Measurements from ENCODE around the gene UNC80.
"Not testable (repeated sequence)": the region's sequence is repeated elsewhere in the genome, so short reads cannot be mapped to it uniquely, and the experiment has no call there.

Gene UNC80

DNA sequence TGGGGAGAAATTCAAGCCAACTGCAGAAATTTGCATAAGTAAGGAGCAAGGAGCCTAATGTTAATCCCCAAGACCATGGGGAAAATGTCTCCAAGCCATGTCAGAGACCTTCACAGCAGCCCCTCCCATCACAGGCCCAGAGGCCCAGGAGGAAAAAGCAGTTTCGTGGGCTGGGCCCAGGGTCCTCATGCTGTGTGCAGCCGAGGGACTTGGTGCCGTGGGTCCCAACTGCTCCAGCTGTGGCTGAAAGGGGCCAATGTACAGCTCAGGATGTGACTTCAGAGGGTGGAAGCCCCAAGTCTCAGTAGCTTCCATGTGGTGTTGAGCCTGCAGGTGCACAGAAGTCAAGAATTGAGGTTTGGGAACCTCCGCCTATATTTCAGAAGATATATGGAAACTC, 23.8 kb downstream of the UNC80 start:
- not testable (repeated sequence) for FAIRE-seq; DNase-seq (ENCODE audit: insufficient read length, low spot score)

DNA sequence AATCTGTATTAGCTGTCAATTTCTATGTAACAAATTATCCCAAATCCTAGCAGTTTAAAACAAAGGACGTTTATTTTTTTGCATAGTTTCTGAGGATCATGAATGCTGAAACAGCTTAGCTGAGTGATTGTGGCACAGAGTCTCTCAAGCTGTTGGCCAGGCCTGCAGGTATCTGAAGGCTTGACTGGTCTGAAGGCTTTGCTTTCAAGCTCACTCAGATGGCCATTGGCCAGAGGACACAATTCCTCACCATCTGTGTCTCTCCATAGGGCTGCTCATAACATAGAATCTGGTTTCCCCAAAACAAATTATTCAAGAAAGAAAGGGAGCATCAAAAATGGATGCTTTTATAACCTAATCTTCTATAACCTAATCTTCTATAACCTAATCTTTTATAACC, 33.7 kb downstream of the UNC80 start:
- FAIRE-seq (no peak), DNase-seq (ENCODE audit: insufficient read length, low spot score) (no peak)

DNA sequence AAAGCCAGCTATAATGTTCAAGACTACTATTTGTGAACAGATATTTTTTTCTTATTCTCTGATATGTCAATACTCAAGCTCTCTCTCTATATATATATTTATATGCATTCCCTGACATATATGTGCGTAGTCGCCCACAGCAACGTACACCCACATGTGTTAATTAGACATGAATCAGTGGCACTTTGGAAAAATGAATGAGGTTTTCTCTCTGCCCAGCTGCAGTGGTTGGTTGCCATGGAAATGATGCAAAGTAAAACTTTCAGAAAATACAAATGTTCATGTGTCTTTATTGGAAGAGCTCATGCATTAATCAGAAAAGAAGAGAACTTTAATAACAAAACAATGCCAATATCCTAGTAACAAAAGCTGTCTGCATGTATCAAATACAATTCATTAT, 34.7 kb downstream of the UNC80 start:
- FAIRE-seq (no peak), DNase-seq (ENCODE audit: insufficient read length, low spot score) (no peak)

DNA sequence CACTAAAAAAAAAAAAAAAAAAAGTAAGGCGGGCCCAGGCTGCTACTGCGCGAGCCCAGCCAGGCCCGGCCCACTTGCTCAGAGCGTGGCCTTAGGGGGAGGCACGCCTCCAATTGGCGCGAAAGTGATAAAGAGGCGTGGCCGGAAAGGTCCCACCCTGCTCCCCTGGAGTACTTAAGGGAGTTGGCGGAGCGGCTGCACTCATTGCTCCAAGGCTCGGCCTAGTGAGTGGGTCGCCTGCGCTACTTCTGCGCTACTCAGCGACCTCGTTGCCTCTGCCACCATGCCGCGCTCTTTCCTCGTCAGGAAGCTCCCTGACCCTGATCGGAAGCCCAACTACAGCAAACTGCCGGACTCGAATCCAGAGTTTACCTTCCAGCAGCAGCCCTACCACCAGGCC, 36.9 kb downstream of the UNC80 start:
- FAIRE-seq, result no peak
- no peak for DNase-seq (ENCODE audit: insufficient read length, low spot score)

DNA sequence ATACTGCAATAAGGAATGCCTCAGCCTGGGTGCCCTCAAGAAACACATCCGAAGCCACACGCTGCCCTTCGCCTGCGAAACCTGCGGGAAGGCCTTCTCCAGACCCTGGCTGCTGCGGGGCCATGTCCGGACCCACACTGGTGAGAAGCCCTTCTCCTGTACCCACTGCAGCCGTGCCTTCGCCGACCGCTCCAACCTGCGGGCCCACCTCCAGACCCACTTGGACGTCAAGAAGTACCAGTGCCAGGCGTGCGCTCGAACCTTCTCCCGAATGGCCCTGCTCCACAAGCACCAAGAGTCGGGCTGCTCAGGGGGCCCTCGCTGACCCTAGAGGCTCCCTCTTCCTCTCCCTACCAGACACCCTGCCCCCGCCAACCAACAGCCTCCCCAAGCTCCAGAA, 37.6 kb downstream of the UNC80 start:
- no peak for DNase-seq (ENCODE audit: insufficient read length, low spot score)
- FAIRE-seq, result no peak

DNA sequence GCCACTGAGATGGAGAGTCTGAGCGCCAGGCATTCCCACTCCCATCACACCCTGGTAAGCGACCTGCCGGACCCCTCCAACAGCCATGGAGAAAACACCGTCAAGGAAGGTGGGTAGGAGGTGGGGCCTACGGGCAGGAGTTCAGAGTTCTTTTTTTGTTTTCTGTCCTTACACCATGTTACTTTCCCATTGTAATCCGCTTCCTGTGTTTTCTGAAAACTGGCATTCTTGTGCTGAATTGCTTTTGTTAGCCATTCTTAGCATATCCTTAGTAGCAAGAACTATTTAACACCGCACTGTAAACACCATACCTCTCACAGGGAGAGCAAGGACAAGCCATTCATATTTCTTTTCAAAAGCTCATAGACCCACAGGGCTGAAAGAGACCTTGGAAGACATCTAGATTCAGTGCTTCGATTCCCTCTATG, 46.2 kb downstream of the UNC80 start:
- DNase-seq (ENCODE audit: insufficient read length, low spot score), result no peak
- no peak for FAIRE-seq

DNA sequence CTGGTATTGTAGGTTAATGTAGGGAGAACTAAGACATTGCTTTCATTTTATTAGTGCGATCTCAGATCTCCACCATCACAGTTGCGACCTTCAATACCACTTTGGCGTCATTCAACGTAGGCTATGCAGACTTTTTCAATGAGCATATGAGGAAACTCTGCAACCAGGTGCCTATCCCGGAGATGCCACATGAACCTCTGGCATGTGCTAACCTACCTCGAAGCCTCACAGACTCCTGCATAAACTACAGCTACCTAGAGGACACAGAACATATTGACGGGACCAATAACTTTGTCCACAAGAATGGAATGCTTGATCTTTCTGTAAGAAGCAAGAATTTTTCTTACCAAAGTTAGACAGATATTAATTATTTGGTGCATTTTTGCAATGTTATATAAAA, 47.3 kb downstream of the UNC80 start:
- DNase-seq (ENCODE audit: insufficient read length, low spot score) (no peak), FAIRE-seq (no peak)

DNA sequence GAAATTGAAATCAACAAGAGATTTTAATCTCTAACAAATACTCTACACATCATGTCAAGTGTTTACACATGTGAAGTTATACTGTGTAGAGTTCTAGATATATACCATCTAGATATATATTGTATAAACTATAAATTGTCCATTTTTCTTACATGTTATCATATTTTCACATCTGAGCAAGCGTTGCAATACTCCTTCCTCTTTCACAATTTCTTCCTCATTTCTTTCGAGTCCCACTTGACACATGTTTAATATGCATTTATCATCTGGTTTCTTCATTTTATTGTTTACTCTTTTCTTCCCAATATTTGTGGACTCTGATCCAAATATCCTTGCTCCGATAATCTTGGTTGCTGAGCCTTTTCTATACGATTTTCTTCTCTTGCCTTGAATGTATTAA, 50.2 kb downstream of the UNC80 start:
- FAIRE-seq, result no peak
- DNase-seq (ENCODE audit: insufficient read length, low spot score), result no peak

DNA sequence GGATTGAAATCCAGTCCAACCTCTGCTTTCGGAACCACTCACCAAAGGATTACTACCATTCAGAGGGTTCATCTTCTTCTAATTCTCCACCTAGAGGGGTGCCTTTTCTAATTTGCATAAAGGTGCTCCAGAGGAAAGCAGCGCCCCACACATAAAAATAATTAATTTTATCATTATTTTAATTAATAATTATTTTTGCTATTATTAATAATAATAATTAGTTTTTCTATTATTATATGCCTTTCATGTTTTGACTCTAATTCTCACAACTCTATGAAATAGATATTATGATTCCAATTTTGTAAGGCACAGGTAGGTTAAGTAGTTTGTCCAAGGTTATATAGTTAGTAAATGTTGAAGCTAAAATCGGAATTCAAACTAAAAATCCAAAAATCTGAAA, 51.9 kb downstream of the UNC80 start:
- FAIRE-seq (no peak), DNase-seq (ENCODE audit: insufficient read length, low spot score) (no peak)

DNA sequence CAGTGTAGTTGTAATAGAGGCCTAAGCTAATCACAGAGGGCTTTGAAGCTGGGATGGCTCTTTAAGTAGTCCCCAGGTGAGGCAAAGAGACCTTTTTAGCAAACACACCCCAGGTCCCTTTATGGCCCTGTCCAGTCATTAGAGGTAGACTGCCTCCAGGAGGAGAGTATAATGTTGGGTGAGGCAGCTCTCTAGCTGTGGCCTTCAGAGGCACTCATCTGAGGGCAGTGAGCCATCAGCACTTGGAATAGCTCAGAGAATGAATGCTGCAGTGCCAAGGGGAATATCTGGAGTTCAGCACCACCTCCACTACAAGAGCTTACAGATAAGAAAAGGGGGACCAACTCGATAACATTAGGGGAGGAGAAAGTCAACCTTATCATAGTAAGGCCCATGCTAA, 52.8 kb downstream of the UNC80 start:
- no peak for FAIRE-seq
- no peak for DNase-seq (ENCODE audit: insufficient read length, low spot score)

DNA sequence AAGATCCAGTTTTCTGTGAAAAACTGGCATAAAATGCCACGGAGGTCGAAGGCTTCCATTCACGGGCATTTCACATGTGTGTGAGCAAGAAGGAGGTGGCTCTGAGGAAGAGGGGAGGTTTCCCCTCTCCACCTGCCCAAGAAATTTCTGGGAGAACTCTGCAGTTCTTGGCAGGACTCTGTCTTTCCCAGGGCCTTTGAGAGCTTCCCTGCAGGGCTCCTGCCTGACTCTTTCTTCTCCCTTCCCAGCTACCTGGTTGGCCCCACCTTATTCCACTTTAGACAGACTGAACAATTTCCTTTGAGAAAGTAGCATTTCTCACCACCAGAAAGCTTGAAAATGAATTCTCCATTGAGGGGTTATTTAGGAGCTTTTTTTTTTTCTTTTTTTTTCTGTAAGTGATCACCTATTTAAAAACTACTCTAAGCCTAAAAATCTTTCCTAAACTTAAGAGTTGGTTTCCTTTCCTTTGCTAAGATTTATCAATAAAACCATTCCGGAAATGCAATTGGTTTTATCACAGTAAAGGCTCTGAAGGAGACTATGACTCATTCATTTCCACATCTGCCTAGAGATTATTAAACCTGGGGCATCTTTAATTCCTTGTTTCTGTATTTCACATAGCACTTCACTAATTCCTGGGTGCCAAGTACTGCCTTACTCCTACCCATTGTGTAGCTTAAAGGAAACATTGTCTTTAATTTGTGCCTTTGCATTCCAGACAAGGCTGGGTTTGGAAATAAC, 59.3 kb downstream of the UNC80 start:
- no peak for DNase-seq (ENCODE audit: insufficient read length, low spot score)

DNA sequence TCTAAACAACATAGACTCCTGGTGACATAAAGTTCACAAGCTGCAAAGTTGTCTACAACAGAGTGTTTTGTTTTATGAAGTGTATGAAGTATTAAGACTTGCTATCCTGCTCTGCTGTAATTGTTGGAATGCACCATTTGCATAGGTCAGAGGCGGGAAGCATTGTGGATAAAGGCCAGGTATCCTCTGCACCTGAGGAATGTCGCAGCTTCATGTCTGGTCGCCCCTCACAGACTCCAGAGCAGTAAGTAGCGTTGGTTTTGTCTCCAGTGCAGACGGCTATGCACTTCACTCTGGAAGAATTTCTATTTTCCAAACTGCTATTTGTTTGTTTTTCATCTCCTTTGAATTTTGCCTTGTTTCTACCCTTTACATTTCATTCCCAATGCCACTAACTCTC, 63.1 kb downstream of the UNC80 start:
- no peak for FAIRE-seq
- DNase-seq (ENCODE audit: insufficient read length, low spot score), result no peak

More for the DNA sequence above, 59.3 kb downstream of the UNC80 start:
- no peak for FAIRE-seq

DNA sequence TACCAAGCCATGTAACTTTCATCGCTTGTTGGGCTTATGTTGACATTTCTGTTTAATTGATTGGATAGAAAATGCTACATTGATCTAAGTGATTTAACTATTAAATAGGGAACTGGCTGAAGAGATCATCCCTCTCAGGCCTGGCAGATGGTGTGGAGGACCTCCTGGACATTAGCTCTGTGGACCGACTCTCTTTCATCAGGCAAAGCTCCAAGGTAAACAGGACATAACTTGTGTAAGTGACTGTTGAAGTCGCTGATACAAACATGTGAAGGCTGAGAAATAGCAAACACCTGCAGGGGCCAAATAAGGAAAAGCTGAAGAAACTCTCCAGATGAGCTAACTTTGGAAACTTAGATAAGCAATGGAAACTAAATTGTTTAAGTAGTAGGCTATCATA, 68.8 kb downstream of the UNC80 start:
- no peak for FAIRE-seq
- no peak for DNase-seq (ENCODE audit: insufficient read length, low spot score)

DNA sequence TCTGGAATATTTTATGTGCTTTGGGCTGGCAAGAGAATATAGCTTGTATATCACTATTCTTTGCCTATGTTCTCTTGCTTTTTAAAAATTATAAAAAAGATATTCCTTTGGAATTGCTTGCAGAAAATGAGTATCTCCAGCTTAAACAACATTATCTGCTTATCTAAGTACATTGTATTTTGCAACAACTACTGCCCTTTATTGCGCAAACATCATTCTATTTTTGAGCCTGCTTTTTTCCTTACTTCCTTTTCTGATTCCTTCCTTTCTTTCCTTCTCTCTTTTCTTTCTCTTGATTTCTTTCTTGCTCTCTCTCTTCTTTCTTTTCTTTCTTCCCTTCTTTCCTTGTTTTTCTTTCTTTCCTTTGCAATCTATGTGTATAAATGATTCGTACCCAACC, 74.0 kb downstream of the UNC80 start:
- no peak for DNase-seq (ENCODE audit: insufficient read length, low spot score)
- no peak for FAIRE-seq

DNA sequence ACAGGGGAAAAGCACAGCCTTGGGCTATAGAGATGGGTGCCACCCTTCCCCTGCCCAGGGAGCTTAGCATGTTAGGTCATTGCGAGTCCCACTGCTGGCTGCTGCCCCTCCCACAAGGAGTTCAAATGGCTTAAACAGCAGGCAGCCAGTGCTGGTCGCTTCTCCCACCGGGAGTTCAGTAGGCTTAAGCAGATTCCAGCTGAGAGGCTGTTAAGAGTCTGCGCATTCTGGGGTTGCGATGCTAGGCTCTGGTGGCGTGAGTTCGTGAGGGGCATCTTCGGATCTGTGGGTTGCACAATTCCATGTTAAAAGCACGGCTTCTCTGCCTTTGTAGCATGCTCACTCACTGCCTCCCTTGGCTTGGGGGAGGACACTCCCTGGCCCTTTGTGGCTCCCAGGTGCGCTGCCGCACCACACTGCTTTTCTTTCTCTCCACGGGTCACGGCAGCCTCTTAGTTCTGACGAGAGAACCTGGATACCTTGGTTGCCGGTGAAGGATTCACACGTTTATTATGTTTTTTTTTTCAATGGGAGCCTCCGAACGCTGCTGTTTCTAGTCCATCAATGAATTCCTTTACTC, 93.2 kb downstream of the UNC80 start:
- no peak for FAIRE-seq
- DNase-seq (ENCODE audit: insufficient read length, low spot score), result no peak

DNA sequence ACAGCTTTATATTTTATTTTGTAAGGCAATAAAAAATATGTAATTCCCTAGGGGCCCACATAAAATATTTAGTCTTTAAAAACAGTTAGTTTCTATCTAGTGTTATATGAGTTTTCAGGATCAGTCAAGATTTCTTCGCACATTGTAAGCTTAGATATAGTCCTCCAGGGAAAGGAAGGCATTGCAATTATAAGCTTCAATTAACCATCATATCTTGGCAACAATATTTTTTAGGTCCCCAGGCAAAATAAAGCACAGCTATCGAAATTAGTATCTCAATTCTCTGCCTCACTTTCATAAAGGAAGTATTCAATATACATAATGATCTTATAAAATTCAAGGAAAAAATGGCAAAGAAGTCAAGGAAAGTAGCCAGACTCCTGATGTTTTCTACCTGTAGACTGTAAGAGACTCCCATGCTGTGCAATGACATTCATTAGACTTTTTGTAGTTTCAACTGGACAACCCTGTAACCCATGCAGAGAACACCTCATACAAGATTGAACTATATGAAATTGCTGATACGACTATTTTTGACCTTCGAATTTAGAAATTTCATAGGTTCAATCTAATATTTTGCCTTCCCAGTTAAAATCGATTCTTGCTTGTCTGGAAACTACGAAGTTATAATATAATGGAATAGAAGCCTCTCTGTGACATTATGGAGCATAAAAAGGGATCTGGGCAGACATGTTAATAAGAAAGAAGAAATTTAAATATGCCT, 96.8 kb downstream of the UNC80 start:
- no peak for DNase-seq (ENCODE audit: insufficient read length, low spot score)
- FAIRE-seq, result no peak

DNA sequence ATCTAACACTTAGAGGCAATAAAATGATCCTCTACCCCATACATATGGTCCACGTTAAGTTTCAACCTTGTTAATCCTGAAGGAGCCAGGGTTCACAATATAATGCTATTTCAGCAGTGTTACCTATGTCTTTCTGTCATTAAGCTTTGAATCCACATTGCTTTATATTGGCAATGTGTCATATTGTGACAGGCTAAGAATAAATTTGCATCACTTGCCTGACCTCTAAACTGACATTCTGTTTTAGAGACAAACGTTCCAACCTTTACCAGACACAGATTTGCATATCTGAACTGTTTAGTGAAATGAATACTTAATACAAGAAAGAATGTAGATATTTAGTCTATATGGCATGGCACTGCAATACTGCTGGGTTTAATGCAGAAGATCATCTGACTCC, 98.4 kb downstream of the UNC80 start:
- DNase-seq (ENCODE audit: insufficient read length, low spot score) (no peak), FAIRE-seq (no peak)

DNA sequence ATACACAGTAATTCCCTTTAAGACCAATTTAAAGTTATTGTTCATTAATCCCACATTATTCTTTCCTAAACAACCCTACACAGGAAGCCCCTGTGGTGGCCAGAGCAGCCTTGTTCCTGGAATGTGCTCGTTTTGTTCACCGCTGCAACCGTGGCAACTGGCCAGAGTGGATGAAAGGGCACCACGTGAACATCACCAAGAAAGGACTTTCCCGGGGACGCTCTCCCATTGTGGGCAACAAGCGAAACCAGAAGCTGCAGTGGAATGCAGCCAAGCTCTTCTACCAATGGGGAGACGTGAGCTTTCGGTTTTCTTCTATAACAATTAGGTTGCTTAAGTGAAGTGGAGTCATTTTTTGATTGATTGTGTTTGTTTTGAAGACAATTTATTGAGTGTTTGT, 101.0 kb downstream of the UNC80 start:
- FAIRE-seq (no peak), DNase-seq (ENCODE audit: insufficient read length, low spot score) (no peak)

DNA sequence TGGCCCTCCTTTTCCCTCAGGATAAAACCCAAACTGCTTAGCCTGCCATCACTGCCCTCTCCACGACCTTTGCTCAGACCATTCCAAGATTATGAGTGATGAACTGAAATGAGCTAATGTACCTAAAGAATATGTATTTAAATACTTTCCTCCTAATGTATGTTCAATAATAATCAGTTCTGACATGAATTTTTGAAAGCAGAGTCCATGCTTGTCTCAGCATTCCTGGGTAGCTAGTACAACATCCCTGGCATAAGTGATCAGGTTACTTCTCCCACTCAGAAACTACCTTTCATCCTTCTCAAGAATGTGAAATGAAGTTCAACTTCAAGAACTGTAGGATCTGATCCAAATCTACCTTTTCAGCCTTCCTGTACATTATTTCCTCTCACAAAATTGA, 103.6 kb downstream of the UNC80 start:
- DNase-seq (ENCODE audit: insufficient read length, low spot score) (no peak), FAIRE-seq (no peak)

DNA sequence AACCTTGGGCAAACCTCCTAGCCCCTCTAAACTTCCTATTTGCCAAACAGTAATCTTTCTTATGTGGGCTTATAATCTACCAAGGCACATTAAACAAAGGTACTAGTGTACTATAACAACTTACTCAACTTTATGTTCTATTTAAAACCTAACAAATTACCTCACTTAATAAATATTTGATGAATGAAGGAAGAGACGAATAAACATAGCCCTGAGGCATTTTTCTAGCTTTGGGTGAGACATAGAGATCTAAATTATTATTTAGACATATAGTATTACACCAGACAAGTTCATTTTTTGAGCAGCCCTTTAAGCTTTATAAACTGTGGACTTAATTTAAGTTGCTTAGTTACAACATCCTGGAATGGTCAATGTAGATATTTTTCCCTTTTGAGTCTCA, 104.6 kb downstream of the UNC80 start:
- DNase-seq (ENCODE audit: insufficient read length, low spot score) (no peak), FAIRE-seq (no peak)

DNA sequence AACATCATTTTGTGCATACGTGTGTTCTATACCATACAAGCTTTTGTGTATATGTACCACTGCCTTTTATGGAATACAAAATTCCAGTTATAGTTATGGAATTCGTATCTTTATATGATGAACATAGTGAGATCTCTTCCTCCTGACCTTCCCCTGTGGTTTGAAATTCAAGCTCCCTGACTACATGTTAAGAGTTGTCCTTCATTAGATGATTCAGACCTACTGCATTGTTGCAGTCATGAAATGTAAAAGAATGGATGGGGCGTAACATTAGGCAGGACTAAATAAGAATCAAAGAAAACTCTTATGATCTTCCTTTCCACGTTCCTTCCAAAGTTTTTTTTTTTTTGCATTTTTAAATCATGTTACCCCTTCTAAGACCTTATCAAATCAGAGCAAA, 107.1 kb downstream of the UNC80 start:
- no peak for DNase-seq (ENCODE audit: insufficient read length, low spot score)
- no peak for FAIRE-seq

DNA sequence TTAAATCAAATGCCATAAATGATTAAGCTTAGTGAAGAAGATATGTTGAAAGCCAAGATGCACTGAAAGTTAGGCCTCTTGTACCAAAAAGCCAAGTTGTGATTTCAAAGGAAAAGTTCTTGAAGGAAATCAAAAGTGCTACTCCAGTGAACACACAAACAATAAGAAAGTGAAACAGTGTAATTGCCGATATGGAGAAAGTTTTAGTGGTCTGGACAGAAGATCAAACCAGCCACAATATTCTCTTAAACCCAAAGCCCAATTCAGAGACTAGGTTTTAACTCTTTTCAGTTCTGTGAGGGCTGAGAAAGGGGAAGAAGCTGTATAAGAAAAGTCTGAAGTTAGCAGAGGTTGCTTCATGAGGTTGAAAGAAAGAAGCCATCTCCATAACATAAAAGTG, 129.0 kb downstream of the UNC80 start:
- DNase-seq (ENCODE audit: insufficient read length, low spot score) (no peak), FAIRE-seq (no peak)

Measured in HTR-8/SVneo (cell line).